H9 (cell line): Measurements from ENCODE around the gene PTGFRN. TPM values are rescaled to one million over a fixed set of nuclear protein-coding genes. Genes with fewer than 3 reads are reported as not detected.

ENCODE experiments used
- DNase-seq: peaks from one replicate; pipeline ENCODE4 v3.0.0-alpha.2; 2017
- H2AFZ ChIP-seq: one replicate; pipeline ENCODE4 v1.6.1; 2013; ENCODE audit warnings: mild to moderate bottlenecking, low read length, control low read depth, moderate library complexity
- H2AK5ac ChIP-seq: 2 replicates; pipeline ENCODE4 v1.6.1; 2013; ENCODE audit warnings: low read length, control low read depth, mixed read lengths; ENCODE audit not compliant: insufficient read length
- H2BK120ac ChIP-seq: one replicate; pipeline ENCODE4 v1.6.1; 2013; ENCODE audit warnings: low read depth, mild to moderate bottlenecking, low read length, control low read depth, inconsistent platforms; ENCODE audit not compliant: poor library complexity, severe bottlenecking
- H2BK12ac ChIP-seq: 2 replicates; pipeline ENCODE4 v1.6.1; 2013; ENCODE audit warnings: low read length, control low read depth, mixed read lengths, low read depth; ENCODE audit not compliant: insufficient read length
- H2BK15ac ChIP-seq: 2 replicates; pipeline ENCODE4 v1.6.1; 2013; ENCODE audit warnings: low read depth, low read length, control low read depth
- H2BK20ac ChIP-seq: one replicate; pipeline ENCODE4 v1.6.1; 2013; ENCODE audit warnings: low read depth, mild to moderate bottlenecking, low read length, control low read depth, inconsistent platforms; ENCODE audit not compliant: poor library complexity, severe bottlenecking
- H2BK5ac ChIP-seq: 2 replicates; pipeline ENCODE4 v1.6.1; 2013; ENCODE audit warnings: low read length, control low read depth, mixed read lengths; ENCODE audit not compliant: insufficient read length
- H3K14ac ChIP-seq: 2 replicates; pipeline ENCODE4 v1.6.1; 2013; ENCODE audit warnings: low read length, control low read depth; ENCODE audit not compliant: insufficient read depth
- H3K18ac ChIP-seq: 2 replicates; pipeline ENCODE4 v1.6.1; 2013; ENCODE audit warnings: low read depth, mild to moderate bottlenecking, mixed read lengths, low read length, control low read depth; ENCODE audit not compliant: insufficient read length
- H3K23ac ChIP-seq: 2 replicates; pipeline ENCODE4 v1.6.1; 2013; ENCODE audit warnings: low read length, control low read depth, mixed read lengths, low read depth; ENCODE audit not compliant: insufficient read length
- H3K23me2 ChIP-seq: 2 replicates; pipeline ENCODE4 v1.6.1; 2013; ENCODE audit warnings: low read depth, mild to moderate bottlenecking, mixed read lengths, low read length, control low read depth; ENCODE audit not compliant: insufficient read length, poor library complexity, severe bottlenecking
- H3K27ac ChIP-seq: 2 replicates; pipeline ENCODE4 v1.5.1; 2013; ENCODE audit warnings: low read length, control low read depth, mixed read lengths, low read depth; ENCODE audit not compliant: insufficient read length
- H3K27me3 ChIP-seq: 2 replicates; pipeline ENCODE4 v1.6.1; 2013; ENCODE audit warnings: low read length, control low read depth, inconsistent platforms; ENCODE audit not compliant: insufficient read depth
- H3K4ac ChIP-seq: 2 replicates; pipeline ENCODE4 v1.6.1; 2013; ENCODE audit warnings: low read depth, mild to moderate bottlenecking, control low read depth, inconsistent platforms, low read length, moderate library complexity
- H3K4me1 ChIP-seq: 2 replicates; pipeline ENCODE4 v1.6.1; 2013; ENCODE audit warnings: low read length, control low read depth, inconsistent platforms; ENCODE audit not compliant: insufficient read depth
- H3K4me2 ChIP-seq: 2 replicates; pipeline ENCODE4 v1.6.1; 2013; ENCODE audit warnings: low read length, control low read depth, mixed read lengths; ENCODE audit not compliant: insufficient read length, insufficient read depth
- H3K56ac ChIP-seq: 2 replicates; pipeline ENCODE4 v1.6.1; 2013; ENCODE audit warnings: low read depth, mild to moderate bottlenecking, mixed read lengths, low read length, control low read depth; ENCODE audit not compliant: insufficient read length
- H3K79me1 ChIP-seq: 2 replicates; pipeline ENCODE4 v1.6.1; 2013; ENCODE audit warnings: low read depth, mild to moderate bottlenecking, moderate library complexity, low read length, control low read depth, inconsistent platforms; ENCODE audit not compliant: insufficient read depth, poor library complexity, severe bottlenecking
- H3K79me2 ChIP-seq: 2 replicates; pipeline ENCODE4 v1.6.1; 2013; ENCODE audit warnings: low read length, control low read depth, inconsistent platforms; ENCODE audit not compliant: insufficient read depth
- H3K9ac ChIP-seq: 2 replicates; pipeline ENCODE4 v1.6.1; 2013; ENCODE audit warnings: low read length, control low read depth, mixed read lengths; ENCODE audit not compliant: insufficient read length; ENCODE audit errors: extremely low read depth
- H3K9me3 ChIP-seq: one replicate; pipeline ENCODE4 v1.6.1; 2013; ENCODE audit warnings: low read depth, low read length, inconsistent platforms; ENCODE audit not compliant: control insufficient read depth
- H3T11ph ChIP-seq: one replicate; pipeline ENCODE4 v1.6.1; 2013; ENCODE audit warnings: mild to moderate bottlenecking, low read length, control low read depth, inconsistent platforms
- H4K20me1 ChIP-seq: one replicate; pipeline ENCODE4 v1.6.1; 2013; ENCODE audit not compliant: control insufficient read depth, insufficient read length, insufficient read depth
- H4K5ac ChIP-seq: 2 replicates; pipeline ENCODE4 v1.6.1; 2013; ENCODE audit warnings: low read depth, mild to moderate bottlenecking, mixed read lengths, low read length, control low read depth; ENCODE audit not compliant: insufficient read length
- H4K8ac ChIP-seq: replicated peaks from 2 replicates; pipeline ENCODE4 v1.6.1; 2013; ENCODE audit warnings: low read length, control low read depth, mixed read lengths, low read depth; ENCODE audit not compliant: insufficient read length
- H4K91ac ChIP-seq: 2 replicates; pipeline ENCODE4 v1.6.1; 2013; ENCODE audit warnings: low read depth, mild to moderate bottlenecking, moderate library complexity, mixed read lengths, low read length, control low read depth; ENCODE audit not compliant: insufficient read length
- H3K27ac Mint-ChIP-seq, 3 experiments: 2 replicates in 2 of 3; 3 replicates in 1 of 3; pipeline ENCODE4 v1.8.0; 2020 to 2021; ENCODE audit warnings: mixed read lengths in 3 of 3, mild to moderate bottlenecking in 1 of 3, moderate library complexity in 1 of 3
- H3K27me3 Mint-ChIP-seq: 2 replicates; pipeline ENCODE4 v1.8.0; 2021; ENCODE audit warnings: low read depth, mild to moderate bottlenecking, moderate library complexity, mixed read lengths
- H3K36me3 Mint-ChIP-seq, 3 experiments: 2 replicates in 2 of 3; 3 replicates in 1 of 3; pipeline ENCODE4 v1.8.0; 2020 to 2021; ENCODE audit warnings: low read depth in 3 of 3, mixed read lengths in 3 of 3; ENCODE audit not compliant: insufficient read depth in 1 of 3
- H3K4me1 Mint-ChIP-seq, 2 experiments: 2 replicates each; pipeline ENCODE4 v1.8.0; 2020; ENCODE audit warnings: mixed read lengths in 2 of 2
- H3K4me3 Mint-ChIP-seq, 2 experiments: 2 replicates in 1 of 2; 3 replicates in 1 of 2; pipeline ENCODE4 v1.8.0; 2020 to 2021; ENCODE audit warnings: mild to moderate bottlenecking in 2 of 2, mixed read lengths in 2 of 2, moderate library complexity in 1 of 2
- H3K9me3 Mint-ChIP-seq, 2 experiments: 2 replicates in 1 of 2; 3 replicates in 1 of 2; pipeline ENCODE4 v1.8.0; 2020; ENCODE audit warnings: mild to moderate bottlenecking in 2 of 2, mixed read lengths in 2 of 2, moderate library complexity in 1 of 2
- CTCF ChIP-seq: fragments of 200-600 bp; sonication (generic); conservative IDR thresholded peaks from 3 replicates; pipeline ENCODE4 v1.8.0; 2021; ENCODE audit warnings: antibody characterized with exemption, mild to moderate bottlenecking
- WGBS: extraction: QIAGEN DNeasy Blood & Tissue Kit; methylation state at CpG from one replicate; pipeline ENCODE4 v1.1.7; 2013; ENCODE audit warnings: missing lambda C conversion rate, low lambda C conversion rate, mixed read lengths; ENCODE audit not compliant: insufficient read length; ENCODE audit errors: extremely low coverage; 5-methylcytosine and 5-hydroxymethylcytosine counted together
- total RNA-seq: library from RNA; stranded (reverse); gene quantifications from 2 replicates; pipeline ENCODE4 v1.2.1, GENCODE V29; 2021

The PTGFRN gene
- total RNA-seq, 1 experiment from 2014 or later = 26.3 TPM

DNA sequence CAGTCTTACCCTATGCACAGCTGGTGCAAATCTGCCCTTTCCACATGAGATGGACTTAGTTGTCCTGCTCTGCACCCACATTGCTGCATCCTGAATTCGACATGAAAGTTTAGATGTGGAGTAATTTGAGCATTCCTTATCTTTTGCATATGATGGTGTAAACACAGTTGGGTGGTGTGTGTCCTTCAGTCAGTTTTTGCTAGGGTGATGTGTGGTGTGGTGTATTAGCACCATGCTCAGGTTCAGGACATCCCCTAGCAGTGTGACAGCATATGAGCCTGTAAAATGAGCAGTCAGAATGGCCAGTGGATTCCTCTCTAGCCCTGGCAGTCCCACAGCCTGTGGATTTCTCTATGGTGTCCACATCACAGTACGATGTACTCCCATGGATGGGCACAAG lies 49.3 kb downstream of the PTGFRN start:
- WGBS = no CpG with 5 or more reads among the region's 2 CpGs
- H3K4ac ChIP-seq = no peak overlapping the region

More for the DNA sequence above, 49.3 kb downstream of the PTGFRN start:
- H2BK5ac ChIP-seq = no peak overlapping the region
- no peak overlapping the region for H2BK12ac ChIP-seq
- H3K4me1 Mint-ChIP-seq = peaks cover 7 to 10% of the 10 kb centered on the region in 2 experiments; a peak in 3 of 4 replicates
- peaks cover 2% of the 10 kb centered on the region for H4K20me1 ChIP-seq
- H2BK20ac ChIP-seq = no peak overlapping the region
- no peak for TF ChIP-seq CTCF
- no peak overlapping the region for H3K27ac ChIP-seq
- no peak overlapping the region for H3K56ac ChIP-seq
- no peaks in the 10 kb centered on the region for H3K79me1 ChIP-seq
- no peak overlapping the region for H3T11ph ChIP-seq
- H2AK5ac ChIP-seq = no peak overlapping the region
- no peak overlapping the region for H4K91ac ChIP-seq
- H3K9me3 ChIP-seq = no peaks in the 10 kb centered on the region
- peaks cover 5% of the 10 kb centered on the region; the same call in 1 of the 2 replicates for H3K4me1 ChIP-seq
- no peak overlapping the region for H3K14ac ChIP-seq
- no peaks in the 10 kb centered on the region for H3K9me3 Mint-ChIP-seq
- H3K18ac ChIP-seq = no peak overlapping the region
- no peak overlapping the region for H2AFZ ChIP-seq
- H3K23me2 ChIP-seq = no peaks in the 10 kb centered on the region
- no peaks in the 10 kb centered on the region for H3K27me3 ChIP-seq
- no peak overlapping the region for H4K5ac ChIP-seq
- no peaks in the 10 kb centered on the region for H3K79me2 ChIP-seq
- no peak overlapping the region for H4K8ac ChIP-seq
- no peak overlapping the region for H2BK15ac ChIP-seq
- H3K4me3 Mint-ChIP-seq = no peak overlapping the region
- peaks cover 2 to 6% (median 5%) of the 10 kb centered on the region in 3 experiments; a peak in 5 of 7 replicates for H3K36me3 Mint-ChIP-seq
- H3K23ac ChIP-seq = no peak overlapping the region
- no peak overlapping the region for H3K9ac ChIP-seq
- no peak for DNase-seq
- H3K27me3 Mint-ChIP-seq = no peaks in the 10 kb centered on the region
- H3K27ac Mint-ChIP-seq = no peak overlapping the region; a peak in 1 of 7 replicates
- no peak overlapping the region for H2BK120ac ChIP-seq
- no peak overlapping the region for H3K4me2 ChIP-seq
